ENCODE measurements around the gene DLEU7. TPM values are rescaled to one million over a fixed set of nuclear protein-coding genes. Genes with fewer than 3 reads are reported as not detected.
A peak's percentile ranks its signal among the peaks of the same experiment; 100 is the strongest.

The DLEU7 gene
- total RNA-seq, 1 donor from 2014 or later, result not detected

DNA sequence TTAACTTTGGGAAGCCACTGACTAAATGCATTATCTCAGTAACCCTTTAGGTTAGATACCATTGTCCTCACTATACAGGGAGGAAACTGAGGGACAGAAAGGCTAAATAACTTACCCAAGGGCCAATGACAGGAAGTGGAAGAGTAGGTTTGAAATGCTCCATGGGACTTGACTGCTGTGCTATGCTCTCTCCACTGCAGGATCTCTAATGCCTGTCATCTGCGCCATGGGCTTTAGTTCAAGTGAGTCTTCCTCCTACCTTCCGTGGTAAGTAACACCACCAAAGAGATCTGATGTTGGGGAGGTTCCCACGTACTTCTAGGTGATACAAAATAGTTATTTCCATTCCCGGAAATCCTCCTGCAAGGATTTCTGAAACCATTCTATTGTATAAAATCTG, 3.7 kb downstream of the DLEU7 start:
- H3K9me3 Mint-ChIP-seq, result no peaks in the 10 kb centered on the region
- peaks cover 26% of the 10 kb centered on the region for H3K27me3 Mint-ChIP-seq (ENCODE audit: low read depth)
- no peak overlapping the region for H3K27ac Mint-ChIP-seq

DNA sequence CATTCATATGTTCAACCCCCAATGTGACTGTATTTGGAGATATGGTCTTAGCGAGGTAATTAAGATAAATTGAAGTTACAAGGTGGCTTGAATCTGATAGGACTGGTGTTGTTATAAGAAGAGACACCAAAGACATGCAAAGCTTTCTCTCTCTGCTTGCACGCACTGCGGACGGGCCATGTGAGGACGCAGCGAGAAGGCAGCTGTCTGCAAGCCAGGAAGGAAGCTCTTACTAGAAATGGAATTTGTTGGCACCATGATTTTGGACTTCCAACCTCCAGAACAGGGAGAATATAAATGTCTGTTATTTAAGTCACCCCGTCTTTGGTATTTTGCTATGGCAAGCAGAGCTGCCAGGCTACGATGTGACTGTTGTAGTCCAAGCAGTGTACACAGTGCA, 4.8 kb downstream of the DLEU7 start:
- no peaks in the 10 kb centered on the region for H3K4me1 Mint-ChIP-seq (ENCODE audit: low read depth)
- H3K4me3 Mint-ChIP-seq (ENCODE audit: low read depth), result no peak overlapping the region
- no peak overlapping the region for H3K27ac Mint-ChIP-seq
- DNase-seq (ENCODE audit: low spot score), result no peak
- H3K27me3 Mint-ChIP-seq (ENCODE audit: low read depth), result peaks cover 22% of the 10 kb centered on the region
- intact Hi-C loops (cut with micrococcal nuclease), result no loop called here
- H3K36me3 Mint-ChIP-seq (ENCODE audit: low read depth), result no peaks in the 10 kb centered on the region
- peaks cover 4% of the 10 kb centered on the region for H3K9me3 Mint-ChIP-seq

More for the DNA sequence above, 3.7 kb downstream of the DLEU7 start:
- no peak for DNase-seq (ENCODE audit: low spot score)
- Mint-ChIP-seq H3K4me3 (ENCODE audit: low read depth) (no peak overlapping the region), H3K36me3 (ENCODE audit: low read depth) (peaks cover 3% of the 10 kb centered on the region), H3K4me1 (ENCODE audit: low read depth) (peaks cover 2% of the 10 kb centered on the region)
- intact Hi-C loops (cut with micrococcal nuclease), result no loop called here

DNA sequence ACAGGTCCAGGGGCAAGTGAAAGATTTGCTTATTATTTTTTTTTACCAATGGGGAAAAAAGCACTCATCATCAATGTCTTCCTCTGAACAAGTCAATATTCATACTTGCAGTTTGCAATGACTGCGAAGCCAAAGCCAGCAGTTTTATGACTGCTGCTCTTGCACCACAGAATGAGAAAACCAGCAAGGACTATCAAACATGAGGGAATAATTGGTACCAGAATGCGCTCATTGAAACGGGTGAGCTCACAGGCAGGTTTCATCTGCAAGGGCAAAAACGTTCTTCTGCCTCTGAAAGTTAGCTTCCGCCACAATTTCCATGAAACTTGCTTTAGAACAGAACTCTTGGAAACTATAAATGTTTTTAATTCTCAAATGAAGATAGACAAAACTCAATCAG, 5.5 kb downstream of the DLEU7 start:
- H3K27me3 Mint-ChIP-seq (ENCODE audit: low read depth), result peaks cover 26% of the 10 kb centered on the region
- H3K27ac Mint-ChIP-seq, result no peak overlapping the region
- H3K4me3 Mint-ChIP-seq (ENCODE audit: low read depth), result no peak overlapping the region
- H3K36me3 Mint-ChIP-seq (ENCODE audit: low read depth), result no peaks in the 10 kb centered on the region
- no peaks in the 10 kb centered on the region for H3K4me1 Mint-ChIP-seq (ENCODE audit: low read depth)
- H3K9me3 Mint-ChIP-seq, result peaks cover 9% of the 10 kb centered on the region
- intact Hi-C loops (cut with micrococcal nuclease), result no loop called here
- no peak for DNase-seq (ENCODE audit: low spot score)

DNA sequence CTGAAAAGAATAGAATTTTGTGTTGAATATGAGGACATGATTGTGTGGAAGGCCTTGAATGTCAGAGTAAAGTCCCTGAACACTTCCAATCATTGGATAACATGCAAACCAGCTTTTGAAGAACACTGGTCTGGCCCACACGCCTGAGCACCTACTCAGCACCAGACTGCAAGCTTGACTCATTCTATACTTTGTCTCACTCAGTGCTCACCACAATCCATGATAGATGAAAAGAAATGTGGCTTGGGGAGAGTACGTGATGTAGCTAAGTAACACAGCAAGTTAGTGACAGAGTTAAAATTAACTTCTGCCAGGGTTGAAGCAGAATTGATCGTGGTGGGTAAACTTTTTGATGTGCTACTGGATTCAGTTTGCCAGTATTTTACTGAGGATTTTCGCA, 12.0 kb downstream of the DLEU7 start:
- no peak for DNase-seq (ENCODE audit: low spot score)
- no peak overlapping the region for H3K27ac Mint-ChIP-seq
- H3K27me3 Mint-ChIP-seq (ENCODE audit: low read depth), result peaks cover 22% of the 10 kb centered on the region
- peaks cover 17% of the 10 kb centered on the region for H3K9me3 Mint-ChIP-seq
- no peak overlapping the region for H3K4me3 Mint-ChIP-seq (ENCODE audit: low read depth)
- H3K36me3 Mint-ChIP-seq (ENCODE audit: low read depth), result no peaks in the 10 kb centered on the region
- intact Hi-C loops (cut with micrococcal nuclease), result loop anchor here (1.0 kb wide), 1 partner anchor 62 kb away; no protein-coding TSS in a partner anchor
- peaks cover 12% of the 10 kb centered on the region for H3K4me1 Mint-ChIP-seq (ENCODE audit: low read depth)

DNA sequence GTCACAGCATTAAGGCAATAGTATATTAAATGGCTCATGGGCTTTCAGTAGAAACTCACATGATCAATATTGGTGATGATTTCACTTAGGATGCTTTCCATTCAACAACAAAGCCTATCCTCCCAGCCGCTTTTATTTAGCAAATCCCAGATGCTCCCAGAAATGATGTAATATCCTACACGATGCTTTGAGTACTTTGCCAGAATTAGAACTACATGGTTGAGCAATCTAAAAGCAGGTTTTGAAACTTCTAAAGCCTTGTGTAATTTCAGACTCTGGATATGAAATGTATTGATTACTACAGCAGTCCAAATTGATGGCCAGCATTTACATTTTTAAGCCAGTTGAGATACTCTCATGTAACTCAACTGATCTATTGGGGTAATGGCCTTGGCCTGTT, 13.6 kb downstream of the DLEU7 start:
- DNase-seq (ENCODE audit: low spot score), result no peak
- H3K4me1 Mint-ChIP-seq (ENCODE audit: low read depth), result peaks cover 12% of the 10 kb centered on the region
- peaks cover 20% of the 10 kb centered on the region for H3K27me3 Mint-ChIP-seq (ENCODE audit: low read depth)
- H3K36me3 Mint-ChIP-seq (ENCODE audit: low read depth), result no peaks in the 10 kb centered on the region
- H3K9me3 Mint-ChIP-seq, result peaks cover 17% of the 10 kb centered on the region
- intact Hi-C loops (cut with micrococcal nuclease), result no loop called here
- no peak overlapping the region for H3K4me3 Mint-ChIP-seq (ENCODE audit: low read depth)
- no peak overlapping the region for H3K27ac Mint-ChIP-seq

DNA sequence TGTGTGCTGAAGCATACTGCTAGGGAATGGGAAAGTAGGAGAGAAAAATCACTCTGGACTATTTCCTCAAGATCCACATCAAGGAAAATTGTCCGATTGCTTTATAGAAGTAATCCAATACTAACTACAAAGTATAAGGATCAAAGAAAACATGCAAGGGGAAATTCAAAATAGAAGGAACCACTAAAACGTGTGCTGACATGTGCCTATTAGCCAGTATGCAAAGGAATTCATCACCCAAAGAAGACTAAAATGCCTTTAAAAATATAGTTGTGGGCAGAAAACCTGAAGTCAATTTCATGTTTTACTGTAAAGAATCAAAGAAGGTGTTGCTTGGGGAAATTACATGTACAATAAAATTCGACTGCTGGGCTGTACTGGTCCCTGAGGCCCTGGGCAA, 14.3 kb downstream of the DLEU7 start:
- Mint-ChIP-seq H3K36me3 (ENCODE audit: low read depth) (no peaks in the 10 kb centered on the region), H3K9me3 (peaks cover 14% of the 10 kb centered on the region), H3K27ac (no peak overlapping the region), H3K4me3 (ENCODE audit: low read depth) (no peak overlapping the region), H3K27me3 (ENCODE audit: low read depth) (peaks cover 23% of the 10 kb centered on the region), H3K4me1 (ENCODE audit: low read depth) (peaks cover 12% of the 10 kb centered on the region)
- intact Hi-C loops (cut with micrococcal nuclease), result no loop called here
- no peak for DNase-seq (ENCODE audit: low spot score)

DNA sequence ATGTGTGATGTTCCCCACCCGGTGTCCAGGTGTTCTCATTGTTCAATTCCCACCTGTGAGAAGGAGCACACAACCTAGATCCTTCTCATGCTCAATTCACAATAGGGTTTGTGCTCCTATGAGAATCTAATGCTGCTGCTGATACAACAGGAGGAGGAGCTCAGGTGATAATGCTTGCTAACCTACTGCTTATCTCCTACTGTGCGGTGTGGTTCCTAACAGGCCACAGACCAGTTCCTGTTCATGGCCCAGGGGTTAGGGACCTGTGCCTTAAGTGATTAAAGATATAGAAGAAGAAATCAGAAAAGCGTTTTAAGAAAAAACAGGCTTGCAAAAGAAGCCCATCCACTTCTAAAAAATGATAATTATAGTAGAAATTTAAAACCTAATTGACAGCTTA, 17.5 kb downstream of the DLEU7 start:
- no peak overlapping the region for H3K27ac Mint-ChIP-seq
- no peaks in the 10 kb centered on the region for H3K36me3 Mint-ChIP-seq (ENCODE audit: low read depth)
- intact Hi-C loops (cut with micrococcal nuclease), result no loop called here
- peaks cover under 1% of the 10 kb centered on the region for H3K4me1 Mint-ChIP-seq (ENCODE audit: low read depth)
- DNase-seq (ENCODE audit: low spot score), result no peak
- H3K4me3 Mint-ChIP-seq (ENCODE audit: low read depth), result no peak overlapping the region
- H3K27me3 Mint-ChIP-seq (ENCODE audit: low read depth), result peaks cover 29% of the 10 kb centered on the region
- no peaks in the 10 kb centered on the region for H3K9me3 Mint-ChIP-seq

DNA sequence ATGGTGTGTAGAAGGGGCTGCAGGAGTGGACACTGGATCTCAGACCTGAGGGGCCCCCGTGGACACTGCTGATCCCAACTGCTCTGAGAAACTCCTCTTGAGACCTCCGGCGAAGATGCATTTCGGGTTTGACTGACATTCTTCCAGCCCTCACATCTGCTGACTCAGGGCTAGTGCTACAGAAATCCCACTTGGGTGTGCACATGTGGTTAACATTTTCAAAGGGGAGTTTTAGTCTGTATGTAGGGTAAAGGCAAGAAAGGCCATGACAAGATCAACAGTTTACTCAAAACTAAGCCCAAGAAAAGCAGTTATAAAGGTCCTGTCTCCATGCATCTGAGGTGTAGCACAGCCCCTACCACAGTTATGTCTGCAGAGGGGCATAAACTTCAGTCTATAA, 31.2 kb downstream of the DLEU7 start:
- Mint-ChIP-seq H3K4me1 (ENCODE audit: low read depth) (peaks cover 22% of the 10 kb centered on the region), H3K36me3 (ENCODE audit: low read depth) (no peaks in the 10 kb centered on the region), H3K27me3 (ENCODE audit: low read depth) (peaks cover 11% of the 10 kb centered on the region), H3K4me3 (ENCODE audit: low read depth) (no peak overlapping the region), H3K27ac (no peak overlapping the region), H3K9me3 (no peaks in the 10 kb centered on the region)
- no peak for DNase-seq (ENCODE audit: low spot score)
- intact Hi-C loops (cut with micrococcal nuclease), result no loop called here

DNA sequence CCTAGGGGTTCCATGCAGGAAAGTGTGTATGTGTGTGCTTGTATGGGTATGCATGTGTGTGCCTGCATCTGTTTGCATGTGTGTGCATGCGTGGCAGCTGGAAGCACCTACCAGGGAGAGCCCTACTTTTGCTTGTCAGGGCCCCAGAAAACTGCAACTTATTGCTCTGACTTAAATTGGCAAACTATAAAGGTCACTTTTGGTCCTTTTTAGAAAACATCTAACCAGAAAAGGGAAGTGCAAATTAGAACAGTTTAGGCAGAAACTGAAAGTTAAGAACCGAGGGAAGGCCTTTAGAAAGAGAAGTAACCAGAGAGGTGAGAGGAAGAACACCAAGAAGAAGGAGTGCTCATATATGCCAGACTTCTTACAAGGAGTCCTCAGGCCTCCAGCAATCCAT, 32.5 kb downstream of the DLEU7 start:
- no peak overlapping the region for H3K27ac Mint-ChIP-seq
- H3K4me3 Mint-ChIP-seq (ENCODE audit: low read depth), result peak overlapping the region; percentile 26
- intact Hi-C loops (cut with micrococcal nuclease), result no loop called here
- DNase-seq (ENCODE audit: low spot score), result no peak
- H3K36me3 Mint-ChIP-seq (ENCODE audit: low read depth), result peaks cover under 1% of the 10 kb centered on the region
- peaks cover 10% of the 10 kb centered on the region for H3K27me3 Mint-ChIP-seq (ENCODE audit: low read depth)
- H3K4me1 Mint-ChIP-seq (ENCODE audit: low read depth), result peaks cover 24% of the 10 kb centered on the region
- peaks cover under 1% of the 10 kb centered on the region for H3K9me3 Mint-ChIP-seq

DNA sequence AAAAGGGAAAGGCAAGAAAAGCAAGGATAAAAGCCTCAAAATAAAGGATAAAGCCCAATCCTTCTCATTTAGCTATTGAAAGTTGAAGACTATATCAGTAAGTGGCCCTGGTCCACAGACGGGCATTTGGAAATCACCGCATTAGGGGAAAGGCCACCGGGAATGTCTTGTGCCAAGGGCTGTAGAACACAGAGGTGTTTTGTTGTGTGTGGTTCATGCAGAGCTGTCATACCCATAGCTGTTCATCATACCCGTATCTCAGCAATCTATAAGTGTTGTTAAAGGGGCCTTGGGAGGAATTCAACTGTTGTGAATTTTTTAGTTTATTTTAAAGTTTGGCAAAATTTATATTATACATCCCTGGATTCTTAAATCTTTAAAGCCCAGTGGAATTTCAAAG, 33.0 kb downstream of the DLEU7 start:
- intact Hi-C loops (cut with micrococcal nuclease), result no loop called here
- Mint-ChIP-seq H3K9me3 (peaks cover 6% of the 10 kb centered on the region), H3K36me3 (ENCODE audit: low read depth) (peaks cover 5% of the 10 kb centered on the region), H3K4me3 (ENCODE audit: low read depth) (no peak overlapping the region), H3K27ac (no peak overlapping the region), H3K27me3 (ENCODE audit: low read depth) (peaks cover 10% of the 10 kb centered on the region), H3K4me1 (ENCODE audit: low read depth) (peaks cover 24% of the 10 kb centered on the region)
- DNase-seq (ENCODE audit: low spot score), result no peak

DNA sequence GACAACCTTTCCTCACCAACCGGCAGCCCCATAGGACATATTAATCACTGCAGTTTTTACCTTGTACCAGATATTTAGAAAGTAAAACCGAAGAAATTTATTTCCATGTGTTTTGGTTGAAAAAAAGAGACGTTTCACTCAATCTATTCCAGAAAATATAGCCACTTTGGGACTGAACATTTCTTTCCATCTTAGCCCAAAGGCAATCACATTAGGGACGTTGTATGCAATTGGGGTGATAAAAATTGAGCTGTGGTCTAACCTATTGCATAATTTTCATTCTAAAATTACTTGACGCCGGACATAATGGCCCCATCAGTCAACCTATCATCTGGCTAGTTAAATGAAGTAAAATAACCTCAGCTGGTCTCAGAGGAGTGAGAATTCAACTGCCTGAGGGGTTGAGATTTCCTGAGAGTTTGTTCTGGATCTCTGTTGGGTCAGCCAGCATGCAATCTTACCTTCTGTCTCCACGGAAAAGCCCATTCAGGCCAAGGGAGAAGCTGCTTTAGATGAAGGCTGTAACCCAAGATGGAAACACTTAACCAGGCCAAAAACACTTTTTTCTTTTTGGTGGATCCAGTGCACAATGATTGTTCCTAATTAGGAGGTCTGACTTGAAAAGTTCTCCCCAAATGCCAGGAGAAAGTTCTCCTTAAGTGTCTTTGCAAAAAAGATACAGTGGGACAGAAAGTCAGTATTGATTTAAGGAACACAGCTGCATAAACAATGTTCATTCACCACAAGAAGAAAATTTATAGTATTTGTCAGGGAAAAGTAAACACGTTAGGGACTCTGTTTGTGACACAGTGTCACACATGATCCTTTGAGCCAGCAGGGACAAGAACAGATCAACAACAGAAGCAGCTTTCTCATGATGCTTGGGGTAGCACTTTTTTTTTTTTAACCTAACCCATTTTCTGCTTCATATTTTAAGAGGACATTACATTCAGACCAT, 34.1 kb downstream of the DLEU7 start:
- H3K27me3 Mint-ChIP-seq (ENCODE audit: low read depth), result peaks cover 10% of the 10 kb centered on the region
- no peak for DNase-seq (ENCODE audit: low spot score)
- H3K4me3 Mint-ChIP-seq (ENCODE audit: low read depth), result no peak overlapping the region
- peaks cover 8% of the 10 kb centered on the region for H3K9me3 Mint-ChIP-seq
- no peak overlapping the region for H3K27ac Mint-ChIP-seq
- intact Hi-C loops (cut with micrococcal nuclease), result loop anchor here (5.0 to 10.0 kb wide), 2 partner anchors 263 to 725 kb away; no protein-coding TSS in a partner anchor
- peaks cover 5% of the 10 kb centered on the region for H3K36me3 Mint-ChIP-seq (ENCODE audit: low read depth)
- peaks cover 24% of the 10 kb centered on the region for H3K4me1 Mint-ChIP-seq (ENCODE audit: low read depth)

DNA sequence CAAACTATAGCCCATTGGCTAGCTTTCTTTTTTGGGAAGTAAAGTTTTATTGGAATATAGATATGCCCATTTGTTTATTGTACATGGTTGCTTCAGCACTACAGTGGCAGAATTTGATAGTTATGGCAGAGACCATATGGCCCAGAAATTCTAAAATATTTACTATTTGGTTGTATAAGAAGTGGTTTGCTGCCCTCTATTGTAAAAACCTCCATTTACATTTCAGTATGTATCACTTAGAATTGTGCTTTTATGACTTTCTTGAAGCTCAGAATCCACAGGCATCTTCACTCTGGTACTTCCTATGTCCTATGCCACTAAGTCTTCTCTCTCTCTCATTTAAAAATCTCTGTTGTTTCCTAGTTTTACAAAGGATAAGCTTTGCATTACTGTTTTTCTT, 37.7 kb downstream of the DLEU7 start:
- intact Hi-C loops (cut with micrococcal nuclease), result loop anchor here (5.0 to 10.0 kb wide), 2 partner anchors 266 to 721 kb away; no protein-coding TSS in a partner anchor
- Mint-ChIP-seq H3K4me1 (ENCODE audit: low read depth) (peaks cover 24% of the 10 kb centered on the region), H3K9me3 (peaks cover 8% of the 10 kb centered on the region), H3K36me3 (ENCODE audit: low read depth) (peaks cover 5% of the 10 kb centered on the region), H3K27ac (no peak overlapping the region), H3K27me3 (ENCODE audit: low read depth) (peaks cover 10% of the 10 kb centered on the region), H3K4me3 (ENCODE audit: low read depth) (no peak overlapping the region)
- DNase-seq (ENCODE audit: low spot score), result no peak

Data from activated T-helper 2 cell treated with anti-CD3 and anti-CD28 coated beads, Interferon-gamma antibody, Interleukin-2, Interleukin-4, amounts not matched to agents 10 μg/mL and 5 μg/mL and 100 μg/mL, durations not matched to agents 14 hours and 24 hours and 36 hours (primary cell).